HG02610 (cell line): Measurements from ENCODE around the gene EFEMP2.
"Not testable (repeated sequence)": the region's sequence is repeated elsewhere in the genome, so short reads cannot be mapped to it uniquely, and the experiment has no call there.

Source experiments
- ATAC-seq: cut with Tn5 transposase; IDR thresholded peaks from one replicate; pipeline ENCODE4 v1.9.1; 2021; ENCODE audit warnings: mild to moderate bottlenecking, moderate library complexity; ENCODE audit not compliant: unreplicated experiment

EFEMP2 gene

GRCh38 chr11:65856689-65857499 is 15.7 kb downstream of the EFEMP2 start:
- ATAC-seq = peak; percentile 27

- ATAC-seq = no peak
Observed at GRCh38 chr11:65855927-65856363, 16.7 kb downstream of the EFEMP2 start.

- no peak for ATAC-seq
Observed at GRCh38 chr11:65854852-65855837, 17.5 kb downstream of the EFEMP2 start.

- ATAC-seq = no peak
Observed at GRCh38 chr11:65854161-65854592, 18.4 kb downstream of the EFEMP2 start.

- no peak for ATAC-seq
Observed at GRCh38 chr11:65853246-65853979, 19.2 kb downstream of the EFEMP2 start.

- no peak for ATAC-seq
Observed at GRCh38 chr11:65852508-65853245, 19.9 kb downstream of the EFEMP2 start.

- no peak for ATAC-seq
Observed at GRCh38 chr11:65851811-65852507, 20.6 kb downstream of the EFEMP2 start.

- no peak for ATAC-seq
Observed at GRCh38 chr11:65851083-65851579, 21.5 kb downstream of the EFEMP2 start.

GRCh38 chr11:65850217-65851082 is 22.1 kb downstream of the EFEMP2 start:
- no peak for ATAC-seq

- no peak for ATAC-seq
Observed at GRCh38 chr11:65849771-65850216, 22.8 kb downstream of the EFEMP2 start.

GRCh38 chr11:65849366-65849765 is 23.2 kb downstream of the EFEMP2 start:
- ATAC-seq = no peak

GRCh38 chr11:65848693-65849092 is 23.9 kb downstream of the EFEMP2 start:
- not testable (repeated sequence) for ATAC-seq

- ATAC-seq = no peak
Observed at GRCh38 chr11:65847746-65848145, 24.9 kb downstream of the EFEMP2 start.

- ATAC-seq = no peak
Observed at GRCh38 chr11:65844231-65844872, 28.2 kb downstream of the EFEMP2 start.

- ATAC-seq = no peak
Observed at GRCh38 chr11:65843811-65844210, 28.8 kb downstream of the EFEMP2 start.

GRCh38 chr11:65842144-65842543 is 30.5 kb downstream of the EFEMP2 start:
- no peak for ATAC-seq

GRCh38 chr11:65834202-65834601 is 38.4 kb downstream of the EFEMP2 start:
- no peak for ATAC-seq
